AG09319 (cell line): ENCODE results near the gene HADHA.

Source experiments
- DNase-seq: peaks from one replicate; pipeline ENCODE4 v3.0.0-alpha.2; 2010; ENCODE audit warnings: low read depth; ENCODE audit errors: extremely low read depth
- CTCF ChIP-seq: IDR thresholded peaks from 2 replicates; pipeline ENCODE4 v1.5.1; 2011; ENCODE audit warnings: low read depth, mild to moderate bottlenecking, inconsistent platforms, low read length, moderate library complexity

Gene HADHA

GRCh38 chr2:26224095-26224494, 20.3 kb downstream of the HADHA start:
- TF ChIP-seq CTCF = no peak
- DNase-seq = no peak

- DNase-seq = no peak
- TF ChIP-seq CTCF = no peak
Observed at GRCh38 chr2:26223018-26223417, 21.4 kb downstream of the HADHA start.

- no peak for DNase-seq
- no peak for TF ChIP-seq CTCF
Observed at GRCh38 chr2:26217720-26218119, 26.7 kb downstream of the HADHA start.

GRCh38 chr2:26216587-26216986, 27.8 kb downstream of the HADHA start:
- DNase-seq = no peak
- TF ChIP-seq CTCF = no peak

GRCh38 chr2:26215833-26216232, 28.6 kb downstream of the HADHA start:
- no peak for DNase-seq
- no peak for TF ChIP-seq CTCF

GRCh38 chr2:26214759-26215158, 29.7 kb downstream of the HADHA start:
- DNase-seq = no peak
- no peak for TF ChIP-seq CTCF

GRCh38 chr2:26212011-26212410, 32.4 kb downstream of the HADHA start:
- no peak for TF ChIP-seq CTCF
- no peak for DNase-seq
